ENCODE data around the gene TTLL12.
"Not testable (repeated sequence)": the region's sequence is repeated elsewhere in the genome, so short reads cannot be mapped to it uniquely, and the experiment has no call there.

The TTLL12 gene

GRCh38 chr22:43152003-43152356 lies 35.0 kb downstream of the TTLL12 start:
- DNase-seq: no peak

DNA sequence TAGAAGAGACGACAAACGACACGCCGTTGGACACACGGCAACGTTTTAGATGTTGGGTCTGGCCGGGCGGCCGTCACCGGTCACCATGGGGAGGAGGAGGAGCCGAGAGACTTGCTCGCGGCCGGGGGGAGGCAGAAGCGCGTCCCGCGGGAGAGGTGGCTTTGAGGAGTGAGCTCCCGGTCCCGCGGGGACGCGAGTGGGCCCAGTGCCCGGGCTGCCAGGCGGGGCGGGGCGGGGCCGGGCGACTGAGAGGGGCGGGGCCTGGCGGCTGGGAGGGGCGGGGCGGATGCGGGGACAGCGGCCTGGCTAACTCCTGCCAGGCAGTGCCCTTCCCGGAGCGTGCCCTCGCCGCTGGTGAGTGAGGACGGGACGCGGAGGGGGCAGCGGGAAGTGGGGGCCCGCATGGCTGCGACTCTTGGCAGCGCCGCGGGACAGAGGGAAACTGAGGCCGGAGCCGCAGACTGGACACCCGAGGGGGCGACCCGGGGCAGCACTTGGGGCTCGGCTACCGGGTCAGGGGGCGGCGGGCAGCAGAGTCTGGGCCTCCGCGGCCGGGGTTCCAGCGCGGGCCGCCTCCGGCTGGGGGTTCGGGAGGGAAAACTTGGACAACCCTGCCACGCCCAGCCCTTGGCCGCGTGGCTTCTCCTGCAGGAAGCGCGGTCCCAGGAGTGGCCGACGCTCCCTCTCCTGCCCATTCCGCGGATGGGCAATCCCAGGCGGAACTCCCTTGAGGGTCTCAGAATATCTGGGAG lies 35.5 kb downstream of the TTLL12 start, which contains the start of gene TSPO:
TSS of gene TSPO (plus strand) at position 309 of the 752 bp plus-strand sequence. CDS start 7,680 bp downstream, outside the sequence.
- DNase-seq: no peak

DNA sequence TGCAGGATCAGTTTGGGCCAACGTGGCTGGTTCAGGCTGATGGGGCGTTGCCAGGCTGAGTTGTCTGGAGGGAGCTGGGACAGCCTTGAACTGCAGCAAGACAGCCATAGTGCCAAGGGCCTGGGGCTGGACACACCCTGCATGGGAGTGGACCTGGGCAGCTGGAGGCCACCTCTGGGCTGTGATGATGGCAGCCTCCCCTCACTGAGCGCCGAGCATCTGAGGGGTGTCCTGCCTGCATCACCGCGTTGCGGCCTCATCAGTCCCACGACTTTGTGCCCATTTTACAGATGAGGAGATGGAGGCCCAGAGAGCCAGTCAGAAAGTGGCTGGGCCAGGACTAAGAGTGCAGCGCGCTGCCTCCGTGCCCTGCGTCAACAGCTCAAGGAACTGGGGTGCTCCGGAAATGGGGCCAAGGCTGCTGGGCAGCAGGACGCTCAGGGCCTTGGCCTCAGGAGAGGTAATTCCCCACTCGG lies 36.2 kb downstream of the TTLL12 start:
- DNase-seq: no peak

DNA sequence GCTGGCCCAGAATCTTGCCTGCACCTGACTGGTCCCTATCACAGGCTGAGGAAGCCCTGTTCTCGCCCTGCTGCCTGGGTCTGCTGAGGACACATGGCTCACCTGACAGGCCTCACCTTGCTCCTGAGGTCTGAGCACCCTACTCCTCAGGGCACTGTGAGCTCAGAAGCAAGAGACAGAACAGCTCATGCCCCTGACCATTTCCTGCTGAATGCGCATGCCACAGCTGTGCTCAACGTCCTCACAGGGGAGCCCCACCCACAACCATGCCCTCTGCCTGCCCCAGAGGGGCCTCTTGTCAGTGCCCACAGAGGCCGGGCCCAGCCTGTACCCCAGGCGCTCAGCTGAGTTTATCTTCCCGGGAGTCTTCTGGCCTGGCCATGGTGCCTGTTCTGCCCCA lies 38.4 kb downstream of the TTLL12 start:
- no peak for DNase-seq

DNA sequence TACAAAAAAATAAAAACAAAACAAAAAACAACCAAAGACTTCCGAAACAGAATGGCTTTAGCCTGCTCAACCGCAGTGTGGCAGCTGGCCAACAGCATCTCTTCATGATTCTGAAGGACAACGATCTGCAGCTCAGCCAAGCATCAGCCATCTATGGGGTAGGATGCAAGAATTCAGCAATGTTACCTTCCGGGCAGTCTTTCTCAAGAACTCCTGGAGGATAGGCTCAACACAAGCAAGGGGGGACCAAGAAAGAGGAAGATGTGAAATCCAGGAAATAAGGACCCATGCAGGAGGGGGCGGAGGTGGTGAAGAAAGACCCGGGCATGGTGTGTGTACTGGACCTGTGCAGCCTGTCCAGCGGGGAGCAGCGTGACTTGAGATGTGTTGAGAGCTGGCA lies 39.1 kb downstream of the TTLL12 start:
- DNase-seq: no peak

GRCh38 chr22:43146332-43146731 lies 40.6 kb downstream of the TTLL12 start:
- not testable (repeated sequence) for DNase-seq

DNA sequence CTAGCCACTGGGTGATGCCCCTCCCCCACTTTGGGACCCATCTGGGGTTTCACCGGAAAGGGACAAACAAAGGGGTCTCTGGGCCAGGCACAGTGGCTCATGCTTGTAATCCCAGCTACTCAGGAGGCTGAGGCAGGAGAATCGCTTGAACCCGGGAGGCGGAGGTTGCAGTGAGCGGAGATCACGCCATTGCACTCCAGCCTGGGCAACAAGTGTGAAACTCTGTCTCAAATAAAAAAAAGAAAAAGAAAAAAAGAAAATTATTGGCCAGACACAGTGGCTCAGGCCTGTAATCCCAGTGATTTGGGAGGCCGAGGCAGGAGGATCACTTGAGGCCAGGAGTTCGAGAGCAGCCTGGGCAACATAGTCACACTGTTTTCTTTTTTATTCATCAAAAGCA lies 41.6 kb downstream of the TTLL12 start:
- DNase-seq: not testable (repeated sequence)

DNA sequence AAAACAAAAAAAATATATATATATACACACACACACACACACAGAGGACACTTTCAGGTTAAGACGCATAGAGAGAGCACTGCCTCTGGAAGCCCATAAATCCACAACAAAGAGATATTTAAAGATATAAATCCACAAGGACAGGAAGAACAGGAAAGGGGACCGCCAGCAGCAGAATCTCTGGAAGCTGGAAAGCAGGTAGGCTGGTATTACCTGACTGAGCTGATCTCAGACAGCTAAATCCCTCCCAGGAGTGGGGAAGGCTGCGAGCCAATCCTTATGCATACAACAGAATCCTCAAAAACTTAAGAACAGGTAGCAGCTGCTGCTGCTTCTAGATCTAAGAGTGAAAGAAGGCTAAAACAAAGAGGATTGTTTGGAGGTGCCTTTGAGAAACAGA lies 42.0 kb downstream of the TTLL12 start:
- DNase-seq: no peak

- DNase-seq: peak; percentile 23
Measured at GRCh38 chr22:43142880-43143562, 43.9 kb downstream of the TTLL12 start, which contains the start of gene MCAT. Gene MCAT, minus strand, starts transcription at chr22:43143398. Its CDS starts 50 bp downstream, at chr22:43143348.

- DNase-seq: no peak
Measured at GRCh38 chr22:43136801-43137200, 50.1 kb downstream of the TTLL12 start.

- no peak for DNase-seq
Measured at GRCh38 chr22:43136255-43136654, 50.7 kb downstream of the TTLL12 start.

- no peak for DNase-seq
Measured at GRCh38 chr22:43135565-43135964, 51.4 kb downstream of the TTLL12 start.

DNA sequence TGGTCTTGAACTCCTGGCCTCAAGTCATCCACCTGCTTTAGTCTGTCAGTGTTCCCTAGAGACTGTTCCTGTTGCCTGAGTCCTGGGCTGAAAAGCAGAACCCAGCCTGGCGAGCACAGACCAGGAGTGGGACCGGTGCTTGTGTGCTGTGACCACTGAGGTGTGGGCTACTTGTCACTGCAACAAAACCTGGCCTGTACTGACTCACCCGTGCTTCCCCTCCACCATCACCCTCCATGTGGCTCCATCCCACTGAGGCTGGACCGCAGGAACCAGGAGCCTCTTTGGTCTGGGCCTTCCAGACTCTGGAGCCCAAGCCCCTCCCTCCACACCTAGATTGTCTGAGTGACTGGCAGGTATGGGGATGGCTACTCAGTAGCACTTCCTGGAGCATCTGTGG lies 52.4 kb downstream of the TTLL12 start:
- no peak for DNase-seq

GRCh38 chr22:43133401-43133800 lies 53.5 kb downstream of the TTLL12 start:
- no peak for DNase-seq

DNA sequence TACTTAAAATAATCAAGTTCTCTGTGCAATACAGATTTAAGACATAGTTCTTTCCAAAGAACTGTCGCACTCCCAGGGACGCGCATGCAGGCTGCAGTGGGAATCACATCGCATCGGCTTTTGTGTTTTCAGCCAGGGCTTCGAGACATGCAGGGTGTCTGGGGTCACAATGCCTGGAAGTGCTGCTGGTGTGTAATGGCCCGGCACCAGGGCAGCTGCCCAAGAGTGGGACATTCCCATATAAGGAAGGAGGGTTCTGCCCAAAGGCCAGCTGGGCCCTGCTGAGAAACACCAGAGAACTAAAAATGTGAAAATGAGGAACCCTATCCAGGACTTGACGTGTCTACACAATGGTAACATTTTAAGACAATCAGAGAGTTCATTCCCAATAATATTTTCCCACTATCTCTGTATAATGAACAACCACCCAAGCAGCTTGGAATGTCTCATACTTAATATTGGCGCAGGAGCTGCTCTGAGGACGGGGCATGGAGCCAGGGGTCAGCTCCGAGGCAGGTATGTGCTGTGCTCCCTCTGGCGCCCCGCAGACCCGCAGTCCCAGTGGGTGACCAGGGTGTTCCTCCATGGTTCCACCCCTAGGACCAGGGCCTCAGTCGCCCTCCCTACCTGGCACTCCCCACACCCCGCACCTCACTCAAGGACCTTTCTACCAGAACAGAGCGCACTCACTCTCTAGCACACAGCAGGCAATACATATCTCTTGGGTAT lies 55.0 kb downstream of the TTLL12 start:
- DNase-seq: no peak

DNA sequence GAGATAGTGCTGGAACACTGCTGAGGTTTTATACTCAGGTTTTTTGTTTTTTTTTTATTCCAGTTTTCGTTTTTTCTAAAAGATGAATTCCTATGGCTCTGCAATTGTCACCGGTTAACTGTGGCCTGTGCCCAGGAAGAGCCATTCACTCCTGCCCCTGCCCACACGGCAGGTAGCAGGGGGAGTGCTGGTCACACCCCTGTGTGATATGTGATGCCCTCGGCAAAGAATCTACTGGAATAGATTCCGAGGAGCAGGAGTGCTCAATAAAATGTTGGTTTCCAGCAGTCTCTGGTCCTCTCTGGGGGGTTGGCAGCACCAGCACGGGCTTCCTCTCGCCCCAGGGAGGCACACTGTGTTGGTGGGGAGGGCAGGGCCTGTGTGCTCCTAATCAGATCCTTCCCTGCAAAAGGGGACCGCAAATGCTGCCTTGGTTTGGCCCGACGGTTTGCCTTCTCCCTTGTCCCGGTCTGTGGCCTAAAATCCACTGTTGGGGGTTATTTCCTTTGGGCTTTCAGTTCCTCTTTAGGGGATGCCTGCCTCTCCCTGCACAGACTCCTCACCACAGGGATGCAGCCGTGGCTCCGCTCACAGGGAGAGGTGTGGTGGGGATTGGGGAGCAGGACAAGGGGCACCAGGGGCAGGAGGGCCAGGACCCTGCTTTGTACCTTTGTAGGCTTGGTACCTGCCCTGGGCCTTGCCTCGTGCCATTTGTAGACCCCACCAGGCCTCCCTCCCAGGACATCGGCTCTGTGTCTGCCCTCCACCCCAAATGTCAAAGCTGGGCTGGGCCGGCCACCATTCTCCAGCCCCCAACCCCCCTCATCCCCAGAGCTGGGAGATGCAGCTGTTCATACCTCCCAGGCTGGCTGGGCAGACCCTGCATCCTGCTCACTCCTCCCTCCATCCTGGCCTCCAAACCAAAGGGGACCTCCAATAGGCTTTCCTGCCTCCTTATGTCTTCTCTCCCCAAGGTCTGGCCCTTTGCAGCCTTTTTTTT lies 57.2 kb downstream of the TTLL12 start:
- peak; percentile 46 for DNase-seq

GRCh38 chr22:43128928-43129424 lies 58.0 kb downstream of the TTLL12 start:
- peak; percentile 46 for DNase-seq

- no peak for DNase-seq
Measured at GRCh38 chr22:43128116-43128515, 58.8 kb downstream of the TTLL12 start.

DNA sequence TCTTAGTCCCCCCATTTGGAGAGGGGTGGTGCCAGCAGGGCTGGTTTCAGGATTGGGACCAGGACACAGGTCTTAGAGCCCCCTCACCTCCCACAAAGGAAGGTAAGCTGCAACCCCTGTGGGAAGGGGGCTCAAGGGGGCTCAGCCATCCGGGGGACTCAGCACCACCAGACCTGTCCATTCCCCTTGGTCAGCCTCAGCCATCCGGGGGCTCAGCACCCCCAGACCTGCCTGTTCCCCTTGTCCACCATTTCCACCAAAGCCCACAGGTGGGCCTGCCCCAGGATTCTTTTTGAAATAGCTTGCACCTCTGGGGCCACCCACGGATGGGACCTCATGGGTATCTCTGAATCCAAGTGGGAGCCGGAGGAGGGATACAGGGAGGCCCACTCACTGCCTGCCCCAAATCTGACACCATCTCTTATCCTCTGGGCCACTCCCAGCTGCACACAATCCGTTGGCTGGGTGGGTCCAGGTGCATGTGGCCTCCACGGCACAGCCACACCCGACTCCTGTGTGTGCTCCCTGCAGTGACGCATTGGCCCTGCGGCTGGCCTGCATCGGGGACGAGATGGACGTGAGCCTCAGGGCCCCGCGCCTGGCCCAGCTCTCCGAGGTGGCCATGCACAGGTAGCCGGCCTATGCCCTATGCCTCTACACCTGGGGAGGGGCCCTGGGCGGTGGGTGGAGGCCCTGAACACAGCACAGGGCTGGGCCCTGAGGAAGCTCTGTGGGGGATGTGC lies 59.6 kb downstream of the TTLL12 start:
- no peak for DNase-seq

DNA sequence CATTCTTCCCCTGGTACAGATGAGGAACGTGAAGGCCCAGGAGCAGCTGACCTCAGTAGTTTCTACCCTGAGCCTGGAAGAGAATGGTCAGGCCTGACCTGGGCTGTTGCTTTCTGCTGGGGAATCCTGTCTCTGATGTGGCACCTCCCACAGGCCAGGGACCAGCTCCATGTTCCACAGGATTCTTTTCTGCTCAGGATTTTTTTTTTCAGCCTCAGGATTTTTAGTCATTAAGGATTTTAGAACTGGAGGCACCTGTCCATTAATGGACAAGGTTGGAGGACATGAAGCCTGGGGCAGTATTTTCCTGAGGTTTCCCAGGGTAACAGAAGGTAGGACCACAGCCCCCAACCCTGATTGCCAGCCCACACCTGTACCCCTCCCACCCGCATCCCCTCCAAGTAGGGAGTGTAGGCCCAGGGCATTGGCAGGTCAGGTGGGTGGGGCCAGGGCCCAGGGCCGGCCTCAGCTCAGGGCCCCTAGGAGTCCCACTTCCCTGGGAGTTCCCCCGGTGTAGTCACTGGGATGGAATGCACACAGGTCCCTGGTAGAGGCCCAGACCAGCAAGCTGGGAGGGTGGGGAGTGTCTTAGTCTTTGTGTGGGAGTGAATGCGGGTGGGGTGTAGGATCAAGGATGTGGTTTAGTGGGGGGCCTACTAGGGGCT lies 60.3 kb downstream of the TTLL12 start:
- DNase-seq: no peak

Measured in NCI-H2029 treated with DMSO at 0.1 percent for 48 hours (cell line).